Measurements from ENCODE around the gene GBP5. TPM values are rescaled to one million over a fixed set of nuclear protein-coding genes. Genes with fewer than 3 reads are reported as not detected.
"Not testable (repeated sequence)": the region's sequence is repeated elsewhere in the genome, so short reads cannot be mapped to it uniquely, and the experiment has no call there.

Gene GBP5
- total and polyA plus RNA-seq, 2 of the 13 experiments (the other 11 are each of a cell fraction or from before 2014, with no cell fraction given): 0.01 TPM; not detected in 1

DNA sequence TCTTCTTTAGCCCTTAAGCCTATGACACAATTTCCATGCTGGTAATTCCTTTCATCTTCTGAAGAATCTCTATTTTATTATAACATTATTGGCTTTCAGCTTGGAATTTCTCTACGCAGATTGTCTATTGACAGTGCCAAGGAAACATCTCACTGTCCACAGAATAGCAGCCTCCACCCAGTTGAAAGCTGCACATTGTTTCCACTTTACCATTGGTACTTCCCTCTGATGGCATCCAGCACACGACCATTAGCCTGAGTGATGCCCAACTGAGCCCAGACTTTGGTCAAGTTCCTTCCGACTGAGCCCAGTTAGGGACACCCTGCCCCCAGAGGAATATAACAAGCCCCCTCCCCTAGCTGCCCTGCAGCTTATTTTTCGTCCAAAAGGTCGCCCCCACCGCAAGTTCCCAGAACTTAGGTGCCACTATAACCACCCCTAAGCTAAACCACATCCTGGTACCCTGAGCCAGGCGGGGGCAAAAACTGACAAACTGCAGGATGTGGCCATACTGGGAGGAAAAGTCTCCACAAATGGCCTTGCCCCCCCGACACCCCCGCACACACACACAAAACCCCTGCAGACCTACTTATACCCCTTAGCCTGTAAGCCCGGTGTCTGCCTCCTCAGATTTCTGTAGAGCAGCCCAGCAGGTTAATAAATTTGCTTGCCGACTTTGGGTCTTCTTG is 13.2 kb downstream of the GBP5 start (continued):
- TF ChIP-seq HNRNPK (IDR thresholded peaks at IDR 0.05; ENCODE audit: low read depth, low read length, poor library complexity, severe bottlenecking): no peak
- TF ChIP-seq ZNF430 (CRISPR knock-in tag; IDR thresholded peaks at IDR 0.05): no peak
- TF ChIP-seq, protein P1, sequence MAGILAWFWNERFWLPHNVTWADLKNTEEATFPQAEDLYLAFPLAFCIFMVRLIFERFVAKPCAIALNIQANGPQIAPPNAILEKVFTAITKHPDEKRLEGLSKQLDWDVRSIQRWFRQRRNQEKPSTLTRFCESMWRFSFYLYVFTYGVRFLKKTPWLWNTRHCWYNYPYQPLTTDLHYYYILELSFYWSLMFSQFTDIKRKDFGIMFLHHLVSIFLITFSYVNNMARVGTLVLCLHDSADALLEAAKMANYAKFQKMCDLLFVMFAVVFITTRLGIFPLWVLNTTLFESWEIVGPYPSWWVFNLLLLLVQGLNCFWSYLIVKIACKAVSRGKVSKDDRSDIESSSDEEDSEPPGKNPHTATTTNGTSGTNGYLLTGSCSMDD (CRISPR knock-in tag; IDR thresholded peaks at IDR 0.05): no peak
- TF ChIP-seq, protein P2, sequence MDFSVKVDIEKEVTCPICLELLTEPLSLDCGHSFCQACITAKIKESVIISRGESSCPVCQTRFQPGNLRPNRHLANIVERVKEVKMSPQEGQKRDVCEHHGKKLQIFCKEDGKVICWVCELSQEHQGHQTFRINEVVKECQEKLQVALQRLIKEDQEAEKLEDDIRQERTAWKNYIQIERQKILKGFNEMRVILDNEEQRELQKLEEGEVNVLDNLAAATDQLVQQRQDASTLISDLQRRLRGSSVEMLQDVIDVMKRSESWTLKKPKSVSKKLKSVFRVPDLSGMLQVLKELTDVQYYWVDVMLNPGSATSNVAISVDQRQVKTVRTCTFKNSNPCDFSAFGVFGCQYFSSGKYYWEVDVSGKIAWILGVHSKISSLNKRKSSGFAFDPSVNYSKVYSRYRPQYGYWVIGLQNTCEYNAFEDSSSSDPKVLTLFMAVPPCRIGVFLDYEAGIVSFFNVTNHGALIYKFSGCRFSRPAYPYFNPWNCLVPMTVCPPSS (IDR thresholded peaks at IDR 0.05): no peak
- TF ChIP-seq, protein P3, sequence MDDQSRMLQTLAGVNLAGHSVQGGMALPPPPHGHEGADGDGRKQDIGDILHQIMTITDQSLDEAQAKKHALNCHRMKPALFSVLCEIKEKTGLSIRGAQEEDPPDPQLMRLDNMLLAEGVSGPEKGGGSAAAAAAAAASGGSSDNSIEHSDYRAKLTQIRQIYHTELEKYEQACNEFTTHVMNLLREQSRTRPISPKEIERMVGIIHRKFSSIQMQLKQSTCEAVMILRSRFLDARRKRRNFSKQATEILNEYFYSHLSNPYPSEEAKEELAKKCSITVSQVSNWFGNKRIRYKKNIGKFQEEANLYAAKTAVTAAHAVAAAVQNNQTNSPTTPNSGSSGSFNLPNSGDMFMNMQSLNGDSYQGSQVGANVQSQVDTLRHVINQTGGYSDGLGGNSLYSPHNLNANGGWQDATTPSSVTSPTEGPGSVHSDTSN (CRISPR knock-in tag; IDR thresholded peaks at IDR 0.05; ENCODE audit: borderline replicate concordance): no peak

DNA sequence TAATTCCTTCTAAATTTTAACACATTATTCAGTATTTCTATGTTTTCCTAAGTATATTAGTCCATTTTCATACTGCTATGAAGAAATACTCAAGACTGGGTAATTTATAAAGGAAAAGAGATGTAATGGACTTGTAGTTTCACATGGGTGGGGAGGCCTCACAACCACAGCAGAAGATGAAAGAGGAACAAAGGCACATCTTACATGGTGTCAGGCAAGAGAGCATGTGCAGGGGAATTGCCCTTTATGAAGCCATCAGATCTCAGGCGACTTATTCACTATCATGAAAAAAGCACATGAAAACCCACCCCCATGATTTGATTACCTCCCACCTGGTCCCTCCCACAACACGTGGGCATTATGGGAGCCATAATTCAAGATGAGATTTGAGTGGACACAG is 15.6 kb downstream of the GBP5 start:
- Histone ChIP-seq H3K27ac (ENCODE audit: extremely low read length, insufficient read depth, low read length) (no peak overlapping the region), H3K4me2 (ENCODE audit: low read depth, low read length) (no peak overlapping the region), H3K4me1 (ENCODE audit: insufficient read depth, low read length) (no peaks in the 10 kb centered on the region), H3K79me2 (ENCODE audit: insufficient read depth, low read length) (no peaks in the 10 kb centered on the region), H4K20me1 (ENCODE audit: insufficient read depth, low read length) (no peaks in the 10 kb centered on the region), H3K9ac (ENCODE audit: insufficient read depth, low read depth, low read length) (no peak overlapping the region), H3K27me3 (ENCODE audit: control insufficient read depth in 1 of 2, insufficient read depth in 2 of 2, low read length in 2 of 2) (no peaks in the 10 kb centered on the region), H3K36me3 (replicated peaks in 1 of 2; ENCODE audit: control insufficient read depth in 1 of 2, insufficient read depth in 2 of 2, low read length in 2 of 2) (no peaks in the 10 kb centered on the region), H2AFZ (ENCODE audit: low read length) (no peak overlapping the region), H3K9me3 (ENCODE audit: low read length) (no peaks in the 10 kb centered on the region), H3K4me3 (replicated peaks in 1 of 3; ENCODE audit: insufficient read depth in 1 of 3, low read depth in 2 of 3, low read length in 3 of 3) (no peak overlapping the region)
- no peak for FAIRE-seq
- no TSS peak for BruUV-seq (replicated peaks)
- in situ Hi-C loops (cut with HindIII; ENCODE audit: extremely low pct_ligation_motif_present, low pct_unique_long_range_greater_than_20kb): no loop called here
- intact Hi-C loops (cut with micrococcal nuclease; ENCODE audit: unreplicated experiment): no loop called here
- no peak for DNase-seq (ENCODE audit: low spot score)
- WGBS (ENCODE audit: low lambda C conversion rate): 3% methylated on average over 2 of the region's 2 CpGs
- ChIA-PET POLR2A (no interaction called here), CTCF (ENCODE audit: low intra/inter-chr PET ratio, low total read pairs) (no interaction called here)
- TF ChIP-seq ZNF20 (CRISPR knock-in tag; IDR thresholded peaks at IDR 0.05) (no peak), ZSCAN30 (CRISPR knock-in tag; IDR thresholded peaks at IDR 0.05) (no peak), NR2F6 (IDR thresholded peaks at IDR 0.05) (no peak), NR2F6 (CRISPR knock-in tag; IDR thresholded peaks at IDR 0.05) (no peak), ZNF776 (CRISPR knock-in tag; IDR thresholded peaks at IDR 0.05) (no peak), ZFYVE20 (CRISPR knock-in tag; IDR thresholded peaks at IDR 0.05; ENCODE audit: borderline replicate concordance, low read depth) (no peak), HES4 (CRISPR knock-in tag; IDR thresholded peaks at IDR 0.05; ENCODE audit: borderline replicate concordance) (no peak), KLF9 (CRISPR knock-in tag; IDR thresholded peaks at IDR 0.05; ENCODE audit: low read depth) (no peak), KMT2B (CRISPR knock-in tag; IDR thresholded peaks at IDR 0.05) (no peak), NR2C2 (CRISPR knock-in tag; IDR thresholded peaks at IDR 0.05; ENCODE audit: borderline replicate concordance) (no peak)
- ATAC-seq: no peak

DNA sequence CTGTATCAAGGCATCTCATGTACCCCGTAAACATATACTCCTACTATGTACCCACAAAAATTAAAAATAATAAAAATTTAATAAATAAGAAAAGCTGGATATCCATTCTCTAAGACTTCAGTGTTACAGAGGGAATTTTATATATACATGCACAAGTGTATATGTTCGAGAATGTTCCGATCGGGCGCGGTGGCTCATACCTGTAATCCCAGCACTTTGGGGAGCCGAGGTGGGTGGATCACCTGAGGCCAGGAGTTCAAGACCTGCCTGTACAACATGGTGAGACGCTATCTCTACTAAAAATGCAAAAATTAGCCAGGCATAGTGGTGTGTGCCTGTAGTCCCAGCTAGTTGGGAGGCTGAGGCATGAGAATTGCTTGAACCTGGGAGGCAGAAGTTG is 17.1 kb downstream of the GBP5 start:
- H3K27me3 ChIP-seq (ENCODE audit: control insufficient read depth in 1 of 2, insufficient read depth in 2 of 2, low read length in 2 of 2); H3K4me3 ChIP-seq (replicated peaks in 1 of 3; ENCODE audit: insufficient read depth in 1 of 3, low read depth in 2 of 3, low read length in 3 of 3); CTCF ChIA-PET (ENCODE audit: low intra/inter-chr PET ratio, low total read pairs); H3K27ac ChIP-seq (ENCODE audit: extremely low read length, insufficient read depth, low read length); ATAC-seq; H3K4me1 ChIP-seq (ENCODE audit: insufficient read depth, low read length); H4K20me1 ChIP-seq (ENCODE audit: insufficient read depth, low read length); POLR2A ChIA-PET; FAIRE-seq; in situ Hi-C loops (cut with HindIII; ENCODE audit: extremely low pct_ligation_motif_present, low pct_unique_long_range_greater_than_20kb); H3K4me2 ChIP-seq (ENCODE audit: low read depth, low read length); intact Hi-C loops (cut with micrococcal nuclease; ENCODE audit: unreplicated experiment); H3K9me3 ChIP-seq (ENCODE audit: low read length); H3K79me2 ChIP-seq (ENCODE audit: insufficient read depth, low read length); H3K36me3 ChIP-seq (replicated peaks in 1 of 2; ENCODE audit: control insufficient read depth in 1 of 2, insufficient read depth in 2 of 2, low read length in 2 of 2); BruUV-seq (replicated peaks); H3K9ac ChIP-seq (ENCODE audit: insufficient read depth, low read depth, low read length); H2AFZ ChIP-seq (ENCODE audit: low read length); DNase-seq (ENCODE audit: low spot score): not testable (repeated sequence)
- 44% methylated on average over 8 of the region's 8 CpGs for WGBS (ENCODE audit: low lambda C conversion rate)
